GM21619 (cell line): ENCODE results near the gene EBF3.

ENCODE experiments used
- ATAC-seq: cut with Tn5 transposase; IDR thresholded peaks from one replicate; pipeline ENCODE4 v1.9.1; 2021; ENCODE audit not compliant: unreplicated experiment

EBF3 gene

DNA sequence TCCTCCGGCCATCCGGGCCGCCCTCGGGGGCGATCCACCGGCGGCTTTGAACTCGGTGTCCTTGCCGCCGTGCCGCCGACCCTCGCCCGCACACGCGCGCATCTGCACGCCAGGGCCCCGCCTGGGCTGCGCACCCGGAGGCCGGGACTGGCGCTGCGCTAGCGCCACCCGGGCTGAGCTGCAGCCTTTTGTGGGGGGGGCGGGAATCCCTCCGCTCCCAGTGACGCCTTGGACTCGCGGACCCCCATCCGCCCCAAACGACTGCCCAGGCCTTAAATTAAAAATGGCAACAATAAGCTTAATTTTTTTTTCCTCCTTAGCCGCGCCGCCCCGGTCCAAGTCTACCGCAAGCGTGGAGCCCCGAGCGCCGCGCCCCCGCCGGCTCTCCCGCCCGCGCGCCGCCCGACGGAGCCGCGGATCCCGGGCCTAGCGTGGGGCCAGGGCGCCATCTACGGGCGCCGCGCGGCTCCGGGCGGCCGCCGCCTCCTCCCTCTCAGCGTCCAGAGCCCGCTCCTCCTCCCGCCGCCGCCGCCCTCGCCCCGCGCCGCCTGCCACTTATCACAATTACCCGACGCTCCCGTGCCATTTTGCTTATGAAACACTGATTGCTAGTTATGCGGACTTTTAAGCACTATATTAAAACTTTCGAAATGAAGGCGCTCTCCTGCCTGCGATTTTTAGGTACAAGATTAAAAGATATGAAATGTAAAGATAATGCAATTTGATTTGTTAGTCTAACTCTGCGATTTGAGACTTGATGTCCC is 7.5 kb upstream of the EBF3 start:
- no peak for ATAC-seq

DNA sequence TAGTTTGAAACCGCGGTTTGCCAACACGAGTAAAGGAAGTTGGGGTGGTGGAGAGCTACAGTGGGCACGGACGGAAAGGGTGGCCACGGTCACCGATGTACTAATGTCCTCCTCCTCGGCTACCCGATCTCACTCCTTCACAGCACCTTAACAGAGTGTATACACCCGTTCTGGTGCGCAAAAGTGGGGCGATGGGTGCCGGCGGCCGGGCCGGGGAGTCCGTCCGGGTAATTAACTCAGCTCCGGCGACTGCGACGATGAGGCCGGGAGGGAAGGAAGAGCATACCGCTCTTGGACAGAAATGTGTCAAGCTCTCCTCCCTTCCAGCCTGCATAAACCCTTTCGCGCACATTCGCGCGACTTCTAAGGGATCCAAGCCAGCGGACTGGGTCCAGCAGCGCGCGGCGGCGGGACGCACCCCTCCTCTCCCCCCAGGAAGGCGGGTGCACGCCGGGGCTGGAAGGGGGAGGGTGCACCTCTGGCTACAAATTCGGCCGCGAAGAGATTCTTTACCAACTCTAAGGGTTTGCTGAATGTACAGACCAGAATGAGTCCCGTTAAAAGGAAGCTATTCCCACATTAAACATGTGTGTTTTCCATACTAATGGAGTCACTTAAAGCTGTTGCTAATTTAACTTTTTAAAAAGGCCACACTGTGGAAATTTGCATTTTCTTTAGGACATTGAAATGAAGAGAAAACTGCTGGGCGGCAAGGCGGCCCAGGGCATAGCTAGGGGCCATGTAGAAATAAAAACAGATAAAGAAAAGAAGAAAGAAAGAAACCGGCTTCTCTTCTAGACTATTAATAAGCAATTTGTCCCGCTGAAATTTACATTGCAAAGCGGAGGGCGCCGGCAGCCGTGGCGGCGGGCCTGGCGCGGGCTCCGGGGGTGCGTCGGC is 6.6 kb upstream of the EBF3 start:
- no peak for ATAC-seq

DNA sequence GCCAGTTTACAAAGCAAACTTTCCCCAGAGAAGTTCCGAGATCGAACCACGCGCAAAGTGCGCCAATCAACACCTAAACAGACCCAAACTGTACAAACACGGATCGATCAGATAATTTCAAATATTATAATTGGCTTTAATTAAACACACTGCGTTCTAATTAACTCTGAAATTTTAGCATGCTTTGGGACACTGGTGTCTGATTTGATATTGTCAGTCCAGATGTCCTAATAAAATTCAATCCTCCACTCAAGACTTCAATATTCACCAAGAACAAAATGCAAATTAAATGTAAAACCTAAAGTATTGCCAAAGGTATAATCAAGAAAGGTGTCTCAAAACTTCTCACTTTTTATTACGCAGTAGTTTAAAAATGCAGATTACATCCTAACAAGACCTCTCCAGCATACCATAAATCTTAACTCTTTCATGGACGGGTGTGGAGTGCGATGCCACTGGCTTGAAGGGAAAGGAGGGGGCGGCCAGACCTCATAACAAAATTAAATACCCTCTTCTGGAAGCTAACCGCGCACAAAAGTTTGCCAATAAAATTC is 5.9 kb upstream of the EBF3 start:
- ATAC-seq: no peak

DNA sequence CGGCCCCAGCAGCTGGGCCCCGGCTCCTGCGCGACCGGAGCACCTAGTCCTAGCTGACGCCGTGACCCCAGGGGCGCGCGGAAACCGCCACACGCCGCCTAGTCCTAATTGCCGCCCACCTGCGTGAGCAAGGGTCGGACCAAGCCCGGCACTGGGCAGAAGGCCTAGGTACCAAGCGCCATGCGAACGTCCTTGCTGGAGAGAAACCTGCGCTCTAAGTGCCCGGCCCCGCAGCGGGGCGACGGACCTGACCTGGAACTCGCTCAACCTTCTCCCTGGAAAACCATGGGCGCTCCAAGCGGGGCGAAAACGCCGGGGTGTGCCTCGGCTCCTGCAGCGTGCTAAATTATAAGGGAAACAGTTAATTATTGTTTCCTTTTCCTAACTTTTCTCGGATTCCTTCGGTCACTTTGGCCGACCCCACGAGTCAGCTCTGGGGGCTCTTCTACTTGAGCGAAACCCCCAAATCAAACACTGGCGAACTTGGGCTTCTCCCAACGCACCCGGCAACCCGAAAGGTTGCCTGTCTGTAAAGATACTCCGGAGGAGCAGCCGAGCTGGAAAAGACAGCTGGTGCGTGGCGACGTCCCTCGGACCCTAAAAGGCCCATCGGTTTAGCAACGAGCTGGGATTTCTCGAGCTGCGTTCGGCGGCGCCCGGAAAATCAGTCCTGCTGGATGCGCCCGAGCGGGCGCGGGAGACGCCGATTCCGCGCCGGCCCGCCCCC is 5.3 kb upstream of the EBF3 start:
- ATAC-seq: no peak

DNA sequence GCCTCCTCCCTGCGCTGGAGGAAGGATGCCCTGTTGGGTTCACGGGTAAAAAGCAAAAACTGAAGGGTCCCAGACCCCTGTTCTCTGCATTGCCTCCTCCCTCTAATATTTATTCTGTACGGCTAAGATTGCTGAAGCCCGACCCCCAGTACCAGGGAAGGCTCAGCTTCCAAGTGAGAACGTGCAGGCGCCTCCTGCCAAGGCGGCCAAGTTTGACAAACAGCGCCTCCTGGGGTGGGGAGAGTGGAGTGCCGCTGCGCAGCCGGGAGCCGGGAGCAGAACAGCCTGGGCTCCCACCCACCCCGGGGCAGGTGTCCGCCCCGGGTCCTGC is 4.7 kb upstream of the EBF3 start:
- ATAC-seq: no peak

DNA sequence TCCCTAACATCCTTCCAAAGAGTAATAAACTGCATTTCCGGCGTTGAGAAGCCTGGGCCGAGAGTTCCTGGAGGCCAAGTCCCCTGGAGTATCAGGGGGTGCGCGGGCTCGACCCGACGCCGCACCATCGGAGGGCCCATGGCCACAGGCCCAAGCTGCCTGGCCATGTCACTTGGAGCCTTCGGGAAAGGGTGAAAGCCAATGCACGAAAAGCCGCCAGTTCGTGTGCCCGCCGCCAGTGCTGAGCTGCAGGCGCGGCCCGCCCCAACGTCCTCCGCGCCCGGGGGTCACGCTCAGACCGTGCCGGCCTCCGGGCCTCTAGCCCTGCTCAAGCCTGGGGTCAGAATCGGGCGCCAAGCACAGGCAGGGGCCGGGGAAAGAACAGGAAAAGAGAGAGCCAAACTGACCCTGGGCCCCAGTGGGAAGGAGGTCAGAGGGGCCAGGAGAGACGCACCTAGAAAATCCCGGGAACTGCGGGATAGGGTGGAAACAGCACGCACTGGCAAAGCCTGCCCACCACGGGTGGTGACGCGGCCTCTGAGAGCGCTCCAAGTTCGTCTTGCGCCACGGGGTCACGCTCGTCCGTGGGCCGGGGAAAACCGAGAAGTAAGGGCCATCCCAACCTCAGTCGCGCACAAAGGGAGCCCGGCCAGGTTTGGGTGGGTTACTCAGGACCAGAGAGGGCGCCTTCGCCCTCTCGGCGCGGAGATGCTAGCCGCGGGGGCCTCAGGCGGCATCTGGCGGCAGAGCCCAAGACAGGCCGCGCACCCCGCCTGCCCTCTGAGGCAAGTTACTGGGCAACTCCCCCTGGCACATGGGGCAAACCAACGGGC is 4.2 kb upstream of the EBF3 start:
- ATAC-seq: no peak

DNA sequence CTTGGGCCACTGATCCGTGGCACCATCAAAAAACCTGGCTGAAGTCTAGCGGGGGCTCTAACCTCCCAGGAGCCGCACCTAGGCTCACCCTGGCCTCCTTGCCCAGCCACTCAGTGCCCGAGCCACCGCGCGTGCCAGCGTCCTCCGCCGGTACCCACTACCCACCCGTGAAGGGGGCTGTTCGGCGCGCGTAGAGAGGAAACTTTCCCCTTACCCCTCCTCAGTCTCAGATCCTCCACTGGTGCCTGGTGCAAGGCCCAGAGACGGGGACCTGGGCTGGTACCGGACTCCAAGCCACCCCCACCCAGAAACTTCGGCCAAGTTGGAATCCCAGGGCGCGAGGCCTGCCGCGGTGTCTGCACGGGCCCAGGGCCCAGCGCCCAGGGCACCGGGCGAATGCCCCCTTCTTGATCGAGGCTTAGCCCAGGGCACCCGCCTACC is 3.5 kb upstream of the EBF3 start:
- no peak for ATAC-seq

DNA sequence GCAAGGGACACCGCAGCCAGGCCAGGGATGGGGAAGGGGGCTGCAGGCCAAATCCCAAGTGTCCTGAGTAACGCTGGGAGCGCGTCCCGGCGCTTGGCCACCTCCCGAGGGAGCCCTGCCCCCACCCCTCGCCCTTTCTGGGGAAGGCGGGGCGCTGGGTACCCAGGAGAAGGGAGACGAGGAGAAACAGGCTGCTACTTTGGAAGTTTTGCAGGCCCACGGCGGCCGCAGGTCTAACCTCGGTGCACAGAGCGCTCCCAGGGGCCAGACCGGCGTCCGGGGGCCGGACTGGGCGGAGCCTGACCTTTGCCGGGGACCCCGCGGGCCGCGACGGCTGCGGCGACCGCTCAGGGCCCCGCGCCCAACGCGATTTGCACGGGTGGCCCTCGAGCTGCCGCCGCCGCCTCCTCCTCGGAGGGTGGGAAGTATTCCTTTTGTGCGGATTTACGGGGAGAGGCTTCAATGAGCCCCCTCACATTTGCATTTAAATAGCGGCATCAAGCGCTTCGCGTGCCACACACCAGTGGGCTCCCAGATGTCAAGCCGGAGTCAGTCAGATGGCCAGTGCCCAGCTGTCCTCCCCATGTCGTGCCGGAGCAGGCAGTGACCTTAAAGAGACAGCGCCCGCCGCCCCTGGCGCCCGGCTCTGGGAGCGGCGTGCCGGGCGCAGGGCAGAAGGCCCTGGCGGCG is 3.0 kb upstream of the EBF3 start:
- ATAC-seq: no peak

DNA sequence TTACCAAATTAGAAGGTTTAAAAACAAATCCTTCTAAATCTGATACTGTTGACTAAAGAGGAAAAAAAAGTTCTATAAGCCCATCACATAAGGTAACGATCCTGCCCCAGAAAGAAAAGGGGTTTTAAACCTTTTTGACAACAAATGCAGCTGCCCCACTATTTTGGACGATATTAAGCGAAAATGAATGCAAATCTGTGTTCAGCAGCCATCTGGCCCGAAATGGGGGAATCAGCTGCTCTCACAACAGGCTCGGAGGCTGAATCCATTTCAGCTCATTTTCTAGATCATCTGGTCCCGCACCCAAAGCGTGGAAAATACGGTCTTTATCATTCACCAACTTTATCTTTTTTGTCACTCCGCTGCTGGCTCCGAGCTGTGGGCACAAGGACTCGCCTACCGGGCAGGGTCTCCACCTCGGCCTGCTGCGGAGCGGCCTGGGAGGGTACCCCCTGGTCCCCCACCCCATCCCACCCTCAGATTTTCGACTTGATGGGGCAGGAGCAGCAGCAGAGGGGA is 2.4 kb upstream of the EBF3 start:
- no peak for ATAC-seq

DNA sequence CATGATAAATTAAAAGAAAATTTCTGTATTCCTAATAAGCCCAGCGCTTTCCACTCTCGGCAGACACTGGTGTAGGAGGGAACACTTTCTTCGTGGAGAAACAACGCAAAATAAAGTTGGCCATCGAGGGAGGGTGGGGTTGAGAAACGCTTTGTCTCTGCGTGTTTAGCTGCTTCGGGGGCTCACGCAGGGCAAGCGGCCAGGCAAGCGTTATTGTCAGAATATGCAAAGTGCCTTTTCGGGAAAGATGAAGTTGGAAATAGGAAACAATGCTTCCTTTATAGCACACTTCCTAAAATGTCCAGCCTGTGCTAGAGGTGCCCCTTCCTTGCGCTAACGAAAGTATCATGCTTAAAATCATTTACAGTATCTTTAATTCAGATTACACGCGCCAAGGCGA is 1.9 kb upstream of the EBF3 start:
- no peak for ATAC-seq

DNA sequence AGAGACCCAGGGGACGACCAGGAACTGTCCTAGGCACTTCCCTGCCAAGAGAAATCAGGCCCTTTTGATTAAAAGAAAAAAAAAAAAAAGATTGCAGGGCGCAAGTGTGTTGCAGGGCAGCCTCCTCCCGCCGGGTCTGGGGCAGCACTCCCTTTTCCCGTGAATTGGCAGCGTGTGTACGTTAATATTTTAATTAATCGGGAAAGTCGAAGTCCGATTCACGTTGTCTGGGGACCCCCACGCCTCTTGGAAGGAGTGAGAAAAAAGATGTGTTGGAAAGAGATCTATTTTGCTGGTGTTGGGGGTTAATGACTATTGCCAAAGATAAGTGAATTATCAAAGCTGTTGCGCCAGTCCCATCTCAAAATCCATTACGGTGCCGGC is 1.3 kb upstream of the EBF3 start:
- no peak for ATAC-seq

DNA sequence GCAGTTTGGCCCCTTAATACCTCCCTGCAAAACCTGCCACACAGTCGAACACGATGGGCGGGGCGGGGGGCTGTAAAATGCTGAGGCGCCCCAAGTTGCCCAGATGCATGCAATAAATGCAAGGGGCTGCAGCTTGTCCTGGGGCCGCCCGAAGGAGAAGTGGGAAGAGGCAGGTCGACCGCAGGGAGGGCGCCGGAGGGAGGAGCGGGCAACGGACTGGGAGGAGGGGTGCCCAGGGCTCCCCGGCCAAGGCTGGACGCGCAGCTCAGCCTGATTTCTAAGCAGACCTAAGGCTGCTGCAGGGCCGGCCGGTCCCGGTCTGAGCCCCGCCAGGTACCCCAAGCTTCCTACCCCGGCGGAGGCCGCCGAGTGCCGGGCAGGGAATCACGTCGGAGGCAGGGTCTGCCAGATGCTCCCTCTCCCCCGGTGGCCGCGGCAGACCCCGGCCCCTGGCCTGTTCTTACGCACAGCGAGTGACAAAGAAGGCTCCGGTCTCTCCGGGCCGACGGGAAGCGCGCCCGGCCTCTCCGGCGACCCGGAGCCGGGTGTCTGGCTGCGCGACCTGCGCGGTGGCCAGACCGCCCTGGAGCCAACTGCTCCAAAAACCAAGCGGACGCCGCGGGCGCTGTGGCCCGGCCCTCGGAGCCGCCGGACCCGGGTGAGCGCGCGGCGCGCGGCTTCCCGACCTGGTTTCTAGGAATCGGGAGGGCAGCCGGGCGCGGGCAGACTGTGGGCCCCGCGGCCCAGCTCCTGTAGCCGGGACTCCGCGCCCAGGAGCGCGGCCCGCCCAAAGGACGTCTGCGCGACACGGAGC is 744 bp upstream of the EBF3 start:
- ATAC-seq: no peak

DNA sequence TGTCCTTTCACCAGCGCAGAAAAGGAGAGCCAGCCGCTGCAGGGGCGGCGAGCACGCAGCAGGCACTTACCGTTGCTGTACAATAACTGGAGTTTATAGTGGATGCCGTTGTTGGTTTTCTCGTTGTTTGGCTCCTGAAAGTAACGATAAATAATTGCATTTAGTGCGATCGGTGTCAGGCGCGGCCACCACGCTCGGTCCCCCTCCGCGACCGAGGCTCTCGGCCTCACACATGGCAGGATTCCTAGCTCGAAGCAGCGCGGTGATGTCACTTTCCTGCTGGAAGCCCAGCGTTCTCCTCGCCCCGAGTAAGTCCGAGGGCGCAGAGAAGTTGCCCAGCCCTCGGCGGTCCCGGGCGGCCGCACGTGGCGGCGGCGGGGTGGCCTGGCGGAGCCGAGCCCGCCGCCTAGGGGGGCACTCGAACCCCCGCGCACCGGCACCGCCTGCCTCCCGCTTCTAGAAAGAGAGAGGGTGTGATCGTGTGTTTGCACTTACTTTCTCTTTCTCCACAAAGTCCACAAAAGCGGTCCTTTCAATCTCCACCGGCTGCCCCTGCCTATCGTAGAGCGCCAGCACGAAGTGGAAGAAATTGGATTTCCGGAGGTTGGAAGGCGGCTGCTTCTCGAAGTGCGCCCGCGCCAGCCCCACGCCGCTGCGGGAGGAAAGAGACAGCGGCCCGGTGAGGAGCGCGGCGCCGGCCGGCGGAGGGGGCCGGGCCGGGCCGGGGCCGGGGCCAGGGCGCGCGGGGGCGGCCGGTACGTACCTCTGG is 1.0 kb downstream of the EBF3 start:
- ATAC-seq: no peak

DNA sequence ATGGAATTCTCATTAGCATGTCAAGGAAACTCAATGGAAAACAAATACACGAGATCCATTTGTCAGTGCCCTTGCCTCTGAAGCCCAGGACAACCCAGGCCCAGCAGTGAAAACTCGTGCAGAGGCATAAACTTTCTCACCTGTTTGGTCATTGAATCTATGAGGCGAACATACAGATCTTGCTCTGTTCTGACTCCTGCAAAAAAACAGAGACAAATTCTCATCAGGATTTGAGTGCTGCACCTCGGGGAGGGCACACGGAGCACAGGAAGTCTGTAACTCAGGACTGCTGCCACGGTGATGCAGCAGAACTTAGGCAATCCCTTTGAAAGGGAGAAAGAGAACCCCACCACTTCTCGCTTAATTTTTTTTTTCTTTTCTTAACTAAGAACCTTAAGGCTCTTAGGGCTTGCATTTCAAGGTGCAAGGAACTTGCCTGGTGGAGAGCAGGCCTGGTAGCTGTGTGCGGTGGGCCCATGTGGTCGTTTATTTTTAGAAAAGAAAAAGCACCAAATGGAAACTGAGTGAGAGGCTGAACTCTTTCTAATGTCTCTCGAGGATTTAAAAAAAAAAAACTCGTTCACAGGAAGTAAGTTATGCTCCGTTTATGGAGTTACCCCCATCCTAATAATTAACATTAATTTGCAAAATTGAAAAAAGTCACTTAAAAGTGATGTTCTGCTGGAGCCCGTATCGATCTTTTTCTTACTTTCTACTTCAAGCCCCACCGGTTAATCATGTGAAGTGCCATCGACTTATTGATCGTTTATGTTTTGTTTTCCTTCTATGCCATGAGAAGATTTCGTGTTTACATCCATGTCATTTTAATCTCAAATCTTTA is 1.8 kb downstream of the EBF3 start:
- ATAC-seq: no peak

DNA sequence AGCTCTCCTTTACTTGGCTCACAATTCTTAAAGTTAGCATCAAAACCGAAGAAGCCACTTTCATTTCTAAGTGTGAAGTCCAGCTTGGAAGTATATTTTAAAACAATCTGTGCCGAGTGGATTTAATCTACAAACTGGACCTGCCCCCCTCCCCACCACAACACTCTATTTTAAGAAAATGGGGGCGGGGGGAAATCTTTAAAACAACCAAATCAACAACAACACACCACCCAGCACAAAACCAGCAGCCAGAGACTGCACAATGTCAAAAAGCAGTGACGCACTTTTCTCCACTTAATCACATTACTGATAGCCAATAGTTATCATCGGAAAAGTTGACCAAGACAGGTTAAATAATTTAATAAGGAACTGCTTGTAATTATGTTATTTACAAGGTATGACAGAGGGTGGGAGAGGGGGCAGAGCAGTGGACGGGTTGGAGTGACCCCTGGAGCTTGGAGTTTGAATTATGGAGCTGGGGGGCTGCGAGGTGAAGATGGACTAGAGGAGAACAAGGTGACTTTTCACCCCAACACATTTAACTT is 2.8 kb downstream of the EBF3 start:
- ATAC-seq: no peak

DNA sequence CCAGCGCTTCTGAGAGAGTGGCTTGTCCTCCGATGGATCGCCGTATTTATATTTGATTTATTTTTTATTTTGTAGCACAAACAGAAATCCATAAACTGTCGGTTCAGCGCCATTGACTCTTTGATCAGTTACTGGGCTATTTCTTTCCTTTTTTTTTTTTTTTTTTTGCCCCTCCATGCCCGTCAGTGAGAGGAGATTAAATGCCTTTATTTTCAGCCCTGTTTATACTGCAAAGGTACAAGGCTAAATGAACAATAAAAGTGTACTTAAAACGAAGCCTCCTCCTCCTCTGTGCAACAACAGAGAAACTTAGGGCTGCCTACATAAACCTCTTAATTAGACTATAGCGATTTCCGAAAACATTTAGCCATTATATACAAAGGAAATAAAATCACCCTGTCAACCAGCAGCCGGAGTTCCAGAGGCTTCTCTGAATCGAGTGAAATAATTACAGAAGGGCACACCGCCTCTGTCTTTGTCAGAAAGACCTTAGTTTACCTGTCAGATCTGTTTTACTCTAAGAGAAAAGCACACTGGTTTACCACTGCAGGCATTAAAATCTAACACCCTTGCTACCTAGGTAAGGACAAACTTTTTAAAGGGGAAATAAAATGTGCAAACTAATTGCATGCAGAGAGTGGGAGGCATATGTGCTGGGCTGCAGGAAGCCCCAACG is 3.5 kb downstream of the EBF3 start:
- ATAC-seq: no peak
